ENCODE data around the gene EYA2.

DNA sequence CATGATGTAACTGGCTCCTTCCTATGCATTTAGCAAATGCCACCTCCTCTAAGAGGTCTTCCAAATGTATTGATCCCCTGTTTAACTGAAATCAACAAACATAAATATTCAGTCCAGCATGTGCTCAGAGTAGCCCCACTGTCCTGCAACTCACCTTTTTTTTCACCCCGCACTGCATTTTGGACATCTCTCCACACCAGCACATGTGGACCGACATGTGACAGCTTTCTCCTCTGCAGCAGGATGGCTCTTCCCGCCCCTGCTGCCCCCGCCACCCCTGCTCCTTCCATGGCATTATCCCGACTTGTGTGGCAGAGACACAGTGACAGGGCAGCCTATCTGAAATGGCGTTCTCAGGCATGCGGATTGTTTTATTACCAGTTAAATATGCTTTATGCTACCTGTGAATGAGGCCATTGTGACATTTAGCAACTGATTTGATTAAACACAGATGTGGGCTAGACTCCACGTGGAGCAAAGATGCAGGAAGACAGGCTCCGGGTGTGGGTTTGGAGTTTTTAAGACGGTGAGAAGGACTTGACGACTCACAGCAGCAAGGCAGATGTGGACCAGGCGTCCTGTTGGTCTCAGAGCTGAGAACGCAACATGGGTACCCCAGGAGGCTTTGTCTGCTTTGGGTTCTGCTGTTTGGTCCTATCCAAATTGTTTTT, 161.2 kb downstream of the EYA2 start:
- TF ChIP-seq CTCF (conservative IDR thresholded peaks at IDR 0.05) (no peak), ZFX (IDR thresholded peaks at IDR 0.05) (no peak)

All from C4-2B (cell line).